Neural progenitor cell (in vitro differentiated cells): ENCODE measurements around the gene DIMT1.

Experiments used
- EZH2 ChIP-seq: fragments of 200-600 bp; sonication (generic); IDR thresholded peaks from 2 replicates; pipeline ENCODE4 v1.6.1; 2017; ENCODE audit warnings: antibody characterized with exemption, mild to moderate bottlenecking, moderate library complexity
- TF ChIP-seq, protein P1 (sequence below): fragments of 200-600 bp; sonication (generic); IDR thresholded peaks from 2 replicates; pipeline ENCODE4 v1.5.1; 2017; ENCODE audit warnings: antibody characterized with exemption, mild to moderate bottlenecking

DNA sequence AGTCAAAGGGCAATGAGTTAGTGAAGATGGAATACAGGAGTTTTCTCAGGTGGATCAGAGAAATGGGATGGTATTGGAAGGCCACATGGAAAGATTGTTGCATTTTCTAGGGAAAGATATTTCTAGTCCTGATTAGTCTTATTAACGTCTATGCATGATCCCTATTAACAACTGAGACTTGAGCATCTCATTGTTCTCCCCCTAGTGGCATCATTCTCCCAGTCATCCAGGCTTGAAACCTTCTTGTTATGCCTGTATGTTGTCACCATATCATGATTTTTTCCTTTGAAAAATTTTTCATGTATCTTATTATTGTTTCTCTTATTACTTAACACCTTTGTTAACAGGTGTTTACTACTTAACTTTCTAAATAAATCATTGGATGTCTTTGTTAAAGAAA lies 63.3 kb downstream of the DIMT1 start:
- TF ChIP-seq, protein P1, sequence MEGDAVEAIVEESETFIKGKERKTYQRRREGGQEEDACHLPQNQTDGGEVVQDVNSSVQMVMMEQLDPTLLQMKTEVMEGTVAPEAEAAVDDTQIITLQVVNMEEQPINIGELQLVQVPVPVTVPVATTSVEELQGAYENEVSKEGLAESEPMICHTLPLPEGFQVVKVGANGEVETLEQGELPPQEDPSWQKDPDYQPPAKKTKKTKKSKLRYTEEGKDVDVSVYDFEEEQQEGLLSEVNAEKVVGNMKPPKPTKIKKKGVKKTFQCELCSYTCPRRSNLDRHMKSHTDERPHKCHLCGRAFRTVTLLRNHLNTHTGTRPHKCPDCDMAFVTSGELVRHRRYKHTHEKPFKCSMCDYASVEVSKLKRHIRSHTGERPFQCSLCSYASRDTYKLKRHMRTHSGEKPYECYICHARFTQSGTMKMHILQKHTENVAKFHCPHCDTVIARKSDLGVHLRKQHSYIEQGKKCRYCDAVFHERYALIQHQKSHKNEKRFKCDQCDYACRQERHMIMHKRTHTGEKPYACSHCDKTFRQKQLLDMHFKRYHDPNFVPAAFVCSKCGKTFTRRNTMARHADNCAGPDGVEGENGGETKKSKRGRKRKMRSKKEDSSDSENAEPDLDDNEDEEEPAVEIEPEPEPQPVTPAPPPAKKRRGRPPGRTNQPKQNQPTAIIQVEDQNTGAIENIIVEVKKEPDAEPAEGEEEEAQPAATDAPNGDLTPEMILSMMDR = peak; percentile 41
- no peak for TF ChIP-seq EZH2
